GM12891 (cell line): Measurements from ENCODE around the gene PAX9.

Experiments
- PAX5 ChIP-seq: IDR thresholded peaks from 2 replicates; pipeline ENCODE4 v1.6.1; 2011; ENCODE audit warnings: low read length, moderate library complexity, mild to moderate bottlenecking; ENCODE audit not compliant: insufficient read depth, severe bottlenecking
- POLR2A ChIP-seq: IDR thresholded peaks from 2 replicates; pipeline ENCODE4 v1.6.1; 2011; ENCODE audit warnings: low read depth, low read length, control low read depth
- POLR2AphosphoS5 ChIP-seq: IDR thresholded peaks from 2 replicates; pipeline ENCODE4 v1.6.1; 2011; ENCODE audit warnings: low read depth, low read length, control low read depth
- POU2F2 ChIP-seq: IDR thresholded peaks from 2 replicates; pipeline ENCODE4 v1.6.1; 2011; ENCODE audit warnings: low read depth, mild to moderate bottlenecking, control low read depth, low read length, moderate library complexity
- SPI1 ChIP-seq: IDR thresholded peaks from 2 replicates; pipeline ENCODE4 v1.6.1; 2011; ENCODE audit warnings: low read depth, low read length, control low read depth
- TAF1 ChIP-seq: IDR thresholded peaks from 2 replicates; pipeline ENCODE4 v1.6.1; 2011; ENCODE audit warnings: low read depth, low read length, control low read depth

DNA sequence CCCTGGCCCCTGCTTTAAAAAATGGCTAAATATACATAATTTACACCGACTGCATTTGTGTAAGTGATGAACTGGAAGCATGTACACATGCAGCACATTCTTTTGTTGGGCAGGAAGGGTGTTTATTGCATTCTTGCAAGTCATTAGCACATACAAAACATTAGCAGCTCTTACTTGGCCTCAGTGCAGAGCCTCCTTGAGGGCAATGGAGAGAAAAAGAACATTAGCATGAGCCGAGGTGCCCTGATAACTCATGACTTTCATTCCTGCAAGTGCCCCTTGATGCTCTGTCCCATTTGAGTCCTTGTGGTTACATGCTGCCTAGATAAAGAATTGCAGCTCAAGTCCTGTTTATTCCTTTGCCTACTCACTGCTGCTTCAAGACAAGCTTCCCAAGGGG, 61.9 kb downstream of the PAX9 start:
- TF ChIP-seq POLR2A (no peak), POU2F2 (no peak), POLR2AphosphoS5 (no peak), SPI1 (no peak), TAF1 (no peak), PAX5 (no peak)
